AG04450 (cell line): ENCODE measurements around the gene FOXN1. TPM values are rescaled to one million over a fixed set of nuclear protein-coding genes. Genes with fewer than 3 reads are reported as not detected.

ENCODE experiments used
- CTCF ChIA-PET: fragments of 300-600, 350-600 bp; formaldehyde crosslinking; extraction: SDS; loops from one replicate; lab custom pipeline; 2022; ENCODE audit warnings: antibody characterized with exemption, inconsistent platforms; lab: Charles Lee
- POLR2A ChIA-PET: fragments of 350-600 bp; formaldehyde crosslinking; extraction: SDS; loops from one replicate; lab custom pipeline; 2021; ENCODE audit warnings: antibody characterized with exemption, inconsistent platforms; lab: Yijun Ruan, JAX
- DNase-seq: peaks from one replicate; pipeline ENCODE4 v3.0.0-alpha.2; 2011; ENCODE audit warnings: low read depth, low spot score
- H3K27ac ChIP-seq: one replicate; pipeline ENCODE4 v1.5.1; 2012; ENCODE audit warnings: low read depth, low read length, control low read depth
- H3K27me3 ChIP-seq: one replicate; pipeline ENCODE4 v1.6.0; 2012; ENCODE audit warnings: low read length; ENCODE audit not compliant: control insufficient read depth, insufficient read depth
- H3K4me3 ChIP-seq: 2 replicates; pipeline ENCODE4 v1.5.1; 2011; ENCODE audit warnings: mild to moderate bottlenecking, low read depth, low read length, control low read depth
- H3K9me3 ChIP-seq: 2 replicates; pipeline ENCODE4 v1.5.1; 2012; ENCODE audit warnings: low read length; ENCODE audit not compliant: control insufficient read depth, insufficient read depth
- CTCF ChIP-seq: IDR thresholded peaks from 2 replicates; pipeline ENCODE4 v1.5.1; 2011; ENCODE audit warnings: low read depth, low read length, control low read depth, inconsistent platforms
- polyA plus RNA-seq: library from polyadenylated mRNA; depleted of rRNA; stranded (reverse); fragments of >200 nt; gene quantifications from 2 replicates; pipeline ENCODE4 v1.2.3, GENCODE V29; 2011

FOXN1 gene
- polyA plus RNA-seq, 1 experiment, result not detected

DNA sequence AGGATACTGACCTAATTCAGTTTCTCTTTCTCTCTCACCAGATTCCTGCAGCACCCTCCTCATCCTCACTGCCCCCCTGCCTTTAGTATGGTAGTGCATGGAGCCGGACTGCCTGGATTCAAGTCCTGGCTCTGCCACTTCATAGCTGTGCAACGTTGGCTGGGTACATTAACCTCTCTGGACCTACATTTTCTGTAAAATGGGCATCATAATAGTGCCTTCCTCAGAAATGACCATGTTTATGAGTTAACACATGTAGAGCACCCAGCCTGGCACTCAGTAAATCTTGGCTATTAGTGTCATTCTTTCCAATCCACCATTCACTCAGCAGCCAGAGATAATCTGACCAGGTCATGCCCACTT lies 39.0 kb downstream of the FOXN1 start:
- POLR2A ChIA-PET, result no interaction called here
- Histone ChIP-seq H3K4me3 (no peak overlapping the region), H3K27me3 (peaks cover 1% of the 10 kb centered on the region), H3K9me3 (no peaks in the 10 kb centered on the region), H3K27ac (no peak overlapping the region)
- no peak for DNase-seq
- TF ChIP-seq CTCF, result no peak
- CTCF ChIA-PET, result no interaction called here

- Histone ChIP-seq H3K9me3 (no peaks in the 10 kb centered on the region), H3K27ac (no peak overlapping the region), H3K27me3 (no peaks in the 10 kb centered on the region), H3K4me3 (no peak overlapping the region)
- no peak for DNase-seq
- ChIA-PET CTCF (interaction anchor here (2.7 kb wide), 1 partner anchor 51 kb away, joined by 15 read pairs; no protein-coding TSS in a partner anchor), POLR2A (no interaction called here)
- no peak for TF ChIP-seq CTCF
These were observed 39.8 kb downstream of the FOXN1 start for GRCh38 chr17:28545787-28546415.

- H3K4me3 ChIP-seq, result no peak overlapping the region
- H3K27ac ChIP-seq, result no peak overlapping the region
- no peak for DNase-seq
- POLR2A ChIA-PET, result no interaction called here
- H3K9me3 ChIP-seq, result no peaks in the 10 kb centered on the region
- CTCF ChIA-PET, result interaction anchor here (0.9 to 2.8 kb wide), 6 partner anchors 25 to 66 kb away, joined by 3 to 15 read pairs (median 4); no protein-coding TSS in a partner anchor
- no peaks in the 10 kb centered on the region for H3K27me3 ChIP-seq
- TF ChIP-seq CTCF, result no peak
These were observed 41.0 kb downstream of the FOXN1 start for GRCh38 chr17:28547096-28547622.

DNA sequence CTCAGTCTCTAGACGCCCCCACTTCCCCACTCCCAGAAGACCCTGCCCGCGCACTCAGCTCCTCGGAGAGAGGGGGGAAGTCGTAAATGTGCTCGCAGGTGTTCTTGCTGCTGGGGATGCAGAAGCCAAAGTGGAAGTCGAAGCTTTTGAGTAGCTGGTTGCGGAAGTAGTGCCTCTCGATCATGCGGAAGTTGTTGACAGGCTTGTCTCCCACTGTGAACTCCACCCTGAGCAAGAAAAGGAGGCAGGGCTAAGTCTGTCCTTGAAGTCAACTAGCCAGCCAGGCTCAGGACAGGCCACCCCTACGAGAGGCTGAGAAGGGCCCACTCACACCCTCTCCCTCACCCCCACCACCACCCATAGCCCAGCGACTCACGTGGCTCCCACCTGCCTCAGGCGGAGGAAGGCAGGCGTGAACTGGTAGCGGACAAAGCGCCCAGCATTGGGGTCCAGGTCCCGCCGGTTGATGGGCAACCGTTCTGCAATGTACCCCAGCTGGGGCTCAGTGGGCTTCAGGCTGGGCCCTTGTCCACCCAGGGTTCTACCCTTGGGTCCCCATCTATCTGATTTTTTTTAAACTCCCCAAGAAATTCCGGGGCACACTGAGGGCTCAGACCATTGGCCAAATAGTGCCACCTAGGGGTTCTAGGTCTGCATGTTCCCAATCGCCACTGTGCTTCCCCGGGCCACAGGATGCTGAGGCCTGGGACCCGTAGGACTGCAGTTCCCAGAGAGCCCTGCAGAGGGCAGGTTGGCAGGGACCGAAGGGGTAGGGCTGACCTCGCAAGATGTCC lies 41.7 kb downstream of the FOXN1 start:
- Histone ChIP-seq H3K4me3 (no peak overlapping the region), H3K9me3 (no peaks in the 10 kb centered on the region), H3K27ac (no peak overlapping the region), H3K27me3 (no peaks in the 10 kb centered on the region)
- CTCF ChIA-PET, result interaction anchor here (0.6 to 2.8 kb wide), 8 partner anchors 7 to 213 kb away, joined by 3 to 15 read pairs (median 4); no protein-coding TSS in a partner anchor
- peak; percentile 87 for TF ChIP-seq CTCF
- no peak for DNase-seq
- POLR2A ChIA-PET, result no interaction called here
